Measurements from ENCODE around the gene SLMAP. TPM values are rescaled to one million over a fixed set of nuclear protein-coding genes. Genes with fewer than 3 reads are reported as not detected.
A peak's percentile ranks its signal among the peaks of the same experiment; 100 is the strongest.

Gene SLMAP
- total RNA-seq, 1 donor from 2014 or later, result 53.2 TPM

DNA sequence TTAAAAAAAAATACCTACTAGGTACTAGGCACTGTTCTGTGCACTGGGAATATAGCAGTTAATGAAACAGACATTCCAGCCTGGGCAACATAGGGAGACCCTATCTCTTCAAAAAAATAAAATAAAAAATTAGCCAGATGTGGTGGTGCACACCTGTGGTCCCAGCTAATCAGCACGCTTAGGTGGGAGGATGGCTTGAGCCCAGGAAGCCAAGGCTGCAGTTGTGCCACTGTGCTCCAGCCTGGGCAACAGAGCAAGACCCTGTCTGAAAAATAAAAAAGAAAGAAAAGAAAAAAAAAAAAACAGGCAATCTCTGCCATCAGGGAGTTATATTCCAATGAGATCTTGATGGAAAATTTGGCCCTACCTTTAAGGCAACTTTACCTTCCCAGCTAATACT, 137.0 kb downstream of the SLMAP start:
- Histone ChIP-seq H3K27me3 (ENCODE audit: control insufficient read depth in 3 of 3, insufficient read depth in 3 of 3, low read length in 3 of 3) (no peaks in the 10 kb centered on the region), H3K9ac (ENCODE audit: low read depth in 1 of 3, low read length in 3 of 3) (peak overlapping the region in 2 of 3 donors; percentile 39 to 60), H3K4me3 (ENCODE audit: low read length in 3 of 3) (no peak overlapping the region), H3K27ac (ENCODE audit: low read depth, low read length) (peak overlapping the region; percentile 67), H3K9me3 (ENCODE audit: control insufficient read depth in 3 of 3, low read length in 3 of 3) (no peaks in the 10 kb centered on the region), H3K36me3 (ENCODE audit: control insufficient read depth in 3 of 3, insufficient read depth in 3 of 3, low read length in 3 of 3) (peaks cover 2 to 5% (median 3%) of the 10 kb centered on the region in 3 donors), H3K4me1 (ENCODE audit: control insufficient read depth in 3 of 3, insufficient read depth in 3 of 3, low read length in 3 of 3) (peaks cover 5 to 10% (median 8%) of the 10 kb centered on the region in 3 donors)

DNA sequence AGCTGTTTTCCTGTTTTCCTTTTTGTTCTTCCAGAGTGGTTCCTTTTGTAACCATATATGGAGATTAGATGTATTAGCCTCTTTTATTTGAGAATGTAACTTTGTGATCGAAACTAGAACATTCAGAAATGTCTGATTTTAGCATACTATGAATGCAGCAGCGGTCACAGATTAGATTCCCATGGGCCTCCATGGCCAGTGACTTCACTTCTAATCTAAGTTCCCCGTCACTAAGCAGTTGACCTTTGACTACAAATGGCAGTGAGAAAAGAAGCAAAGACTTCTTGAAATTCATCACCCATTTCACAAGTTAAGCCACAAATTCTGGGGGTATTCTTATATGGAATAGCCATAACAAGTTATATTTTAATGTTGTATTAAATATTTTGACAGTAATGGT, 137.6 kb downstream of the SLMAP start:
- H3K9me3 ChIP-seq (ENCODE audit: control insufficient read depth in 3 of 3, low read length in 3 of 3), result no peaks in the 10 kb centered on the region
- H3K27me3 ChIP-seq (ENCODE audit: control insufficient read depth in 3 of 3, insufficient read depth in 3 of 3, low read length in 3 of 3), result no peaks in the 10 kb centered on the region
- H3K27ac ChIP-seq (ENCODE audit: low read depth, low read length), result peak overlapping the region; percentile 67
- no peak overlapping the region for H3K4me3 ChIP-seq (ENCODE audit: low read length in 3 of 3)
- H3K36me3 ChIP-seq (ENCODE audit: control insufficient read depth in 3 of 3, insufficient read depth in 3 of 3, low read length in 3 of 3), result peaks cover 2 to 5% (median 3%) of the 10 kb centered on the region in 3 donors
- peaks cover 5 to 10% (median 8%) of the 10 kb centered on the region in 3 donors for H3K4me1 ChIP-seq (ENCODE audit: control insufficient read depth in 3 of 3, insufficient read depth in 3 of 3, low read length in 3 of 3)
- H3K9ac ChIP-seq (ENCODE audit: low read depth in 1 of 3, low read length in 3 of 3), result peak overlapping the region; percentile 2 to 60 (median 39)

DNA sequence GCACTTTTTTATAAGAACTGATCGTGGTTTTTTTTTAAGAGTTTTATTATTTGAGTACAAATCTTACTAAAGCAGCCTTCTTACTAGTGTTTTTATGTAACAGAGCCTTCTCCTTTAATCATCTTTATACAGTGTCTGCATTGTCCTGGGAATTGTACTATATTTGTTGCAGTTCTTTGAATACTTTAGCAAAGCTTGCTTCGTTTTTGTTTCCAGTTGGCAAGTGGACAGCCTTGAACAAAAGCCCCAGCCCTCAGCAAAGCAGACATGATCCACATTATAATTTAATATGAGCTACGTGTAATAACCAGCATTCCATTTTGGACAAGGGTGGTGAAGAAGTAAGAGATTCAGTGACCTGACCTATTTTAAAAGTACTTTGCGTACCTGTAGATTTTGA, 139.9 kb downstream of the SLMAP start:
- Histone ChIP-seq H3K9ac (ENCODE audit: low read depth in 1 of 3, low read length in 3 of 3) (peak overlapping the region in 2 of 3 donors; percentile 32 to 55), H3K36me3 (ENCODE audit: control insufficient read depth in 3 of 3, insufficient read depth in 3 of 3, low read length in 3 of 3) (peaks cover 3 to 12% (median 10%) of the 10 kb centered on the region in 3 donors), H3K27ac (ENCODE audit: low read depth, low read length) (peak overlapping the region; percentile 49), H3K9me3 (ENCODE audit: control insufficient read depth in 3 of 3, low read length in 3 of 3) (no peaks in the 10 kb centered on the region), H3K27me3 (ENCODE audit: control insufficient read depth in 3 of 3, insufficient read depth in 3 of 3, low read length in 3 of 3) (no peaks in the 10 kb centered on the region), H3K4me1 (ENCODE audit: control insufficient read depth in 3 of 3, insufficient read depth in 3 of 3, low read length in 3 of 3) (peaks cover 8 to 10% (median 8%) of the 10 kb centered on the region in 3 donors), H3K4me3 (ENCODE audit: low read length in 3 of 3) (peak overlapping the region in 1 of 3 donors; percentile 13)

DNA sequence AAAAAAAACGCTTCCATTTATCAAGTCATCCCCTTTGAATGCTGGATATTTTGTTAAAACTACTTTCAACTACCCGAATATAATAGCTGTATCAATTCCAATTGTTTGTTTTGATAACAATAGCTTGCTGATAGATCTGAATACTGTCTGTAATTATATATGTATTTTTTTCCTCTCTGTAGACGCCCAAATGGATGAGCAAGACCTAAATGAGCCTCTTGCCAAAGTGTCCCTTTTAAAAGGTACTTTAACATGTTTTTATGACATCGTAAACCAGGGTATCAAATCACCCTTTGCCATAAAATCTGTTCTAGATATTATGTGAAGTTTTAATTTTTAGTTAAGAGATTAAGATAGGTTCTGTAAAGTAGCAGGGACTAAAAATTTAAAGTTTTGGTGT, 140.6 kb downstream of the SLMAP start:
- H3K4me3 ChIP-seq (ENCODE audit: low read length in 3 of 3), result no peak overlapping the region
- peaks cover 6 to 12% (median 10%) of the 10 kb centered on the region in 3 donors for H3K36me3 ChIP-seq (ENCODE audit: control insufficient read depth in 3 of 3, insufficient read depth in 3 of 3, low read length in 3 of 3)
- peak overlapping the region; percentile 49 for H3K27ac ChIP-seq (ENCODE audit: low read depth, low read length)

DNA sequence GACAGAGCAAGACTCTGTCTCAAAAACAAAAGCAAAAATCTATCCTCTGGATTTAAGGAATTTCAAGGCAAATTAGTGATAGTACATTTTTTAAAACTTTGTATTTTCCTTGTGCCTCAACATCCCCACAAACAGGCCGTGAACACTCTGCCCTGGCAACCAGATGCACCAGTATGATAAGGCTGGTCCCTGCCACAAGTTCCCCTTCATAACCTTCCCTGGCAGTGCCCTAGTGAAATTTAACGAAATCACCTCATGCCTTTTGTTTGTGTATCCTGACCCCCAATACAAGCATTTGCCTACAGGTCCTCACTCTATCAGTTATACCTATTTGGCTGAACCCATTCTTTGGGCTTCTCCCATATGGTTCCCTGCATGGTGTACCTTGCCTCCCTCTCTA, 144.7 kb downstream of the SLMAP start:
- H3K27ac ChIP-seq (ENCODE audit: low read depth, low read length), result no peak overlapping the region

More for the DNA sequence above, 140.6 kb downstream of the SLMAP start:
- H3K27me3 ChIP-seq (ENCODE audit: control insufficient read depth in 3 of 3, insufficient read depth in 3 of 3, low read length in 3 of 3), result no peaks in the 10 kb centered on the region
- H3K9me3 ChIP-seq (ENCODE audit: control insufficient read depth in 3 of 3, low read length in 3 of 3), result no peaks in the 10 kb centered on the region
- H3K9ac ChIP-seq (ENCODE audit: low read depth in 1 of 3, low read length in 3 of 3), result no peak overlapping the region
- H3K4me1 ChIP-seq (ENCODE audit: control insufficient read depth in 3 of 3, insufficient read depth in 3 of 3, low read length in 3 of 3), result peaks cover 8 to 10% (median 8%) of the 10 kb centered on the region in 3 donors

DNA sequence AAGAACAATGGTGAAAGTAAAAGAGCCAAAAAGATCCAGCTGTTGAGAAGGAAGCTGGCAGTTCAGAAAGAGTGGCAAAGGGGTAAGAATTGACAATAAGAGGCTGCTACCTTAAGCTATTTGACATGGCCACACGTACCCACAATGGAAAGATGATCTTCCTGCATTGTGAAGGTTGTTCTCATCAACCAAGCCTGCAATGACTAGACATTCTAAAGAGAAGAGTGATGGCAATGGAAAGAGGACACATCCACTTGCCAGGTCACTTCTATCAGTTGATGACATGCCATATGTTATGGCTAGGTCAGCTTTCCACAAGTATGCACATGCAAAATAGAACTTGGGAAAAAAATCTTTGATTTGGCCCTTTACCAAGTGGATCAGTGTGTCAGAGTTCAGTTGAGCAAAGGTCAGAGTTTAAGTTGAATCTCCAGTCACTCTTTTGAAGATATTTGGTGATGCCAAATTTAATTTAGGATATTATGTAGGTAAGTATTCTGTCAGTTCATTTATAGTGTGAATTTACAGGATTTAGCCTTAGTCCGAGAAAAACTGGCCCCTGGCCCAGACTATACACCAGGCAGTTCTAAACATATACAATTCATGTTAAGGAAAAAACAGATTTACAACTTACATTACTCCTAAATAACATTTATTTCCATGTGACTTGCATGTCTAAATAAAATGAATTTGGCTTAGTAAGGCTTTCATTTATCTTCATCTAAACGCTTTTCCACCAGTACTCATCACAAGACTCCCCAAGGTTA, 147.2 kb downstream of the SLMAP start:
- no peaks in the 10 kb centered on the region for H3K27me3 ChIP-seq (ENCODE audit: control insufficient read depth in 3 of 3, insufficient read depth in 3 of 3, low read length in 3 of 3)
- no peak overlapping the region for H3K4me3 ChIP-seq (ENCODE audit: low read length in 3 of 3)
- no peak overlapping the region for H3K27ac ChIP-seq (ENCODE audit: low read depth, low read length)
- H3K9ac ChIP-seq (ENCODE audit: low read depth in 1 of 3, low read length in 3 of 3), result no peak overlapping the region
- peaks cover 0 to 7% (median 6%) of the 10 kb centered on the region in 3 donors for H3K4me1 ChIP-seq (ENCODE audit: control insufficient read depth in 3 of 3, insufficient read depth in 3 of 3, low read length in 3 of 3)
- H3K36me3 ChIP-seq (ENCODE audit: control insufficient read depth in 3 of 3, insufficient read depth in 3 of 3, low read length in 3 of 3), result peaks cover 9 to 18% (median 14%) of the 10 kb centered on the region in 3 donors
- no peaks in the 10 kb centered on the region for H3K9me3 ChIP-seq (ENCODE audit: control insufficient read depth in 3 of 3, low read length in 3 of 3)

More for the DNA sequence above, 144.7 kb downstream of the SLMAP start:
- H3K4me3 ChIP-seq (ENCODE audit: low read length in 3 of 3), result no peak overlapping the region
- H3K36me3 ChIP-seq (ENCODE audit: control insufficient read depth in 3 of 3, insufficient read depth in 3 of 3, low read length in 3 of 3), result peaks cover 6 to 14% (median 11%) of the 10 kb centered on the region in 3 donors
- peaks cover 4 to 10% (median 7%) of the 10 kb centered on the region in 3 donors for H3K4me1 ChIP-seq (ENCODE audit: control insufficient read depth in 3 of 3, insufficient read depth in 3 of 3, low read length in 3 of 3)
- H3K9ac ChIP-seq (ENCODE audit: low read depth in 1 of 3, low read length in 3 of 3), result no peak overlapping the region
- no peaks in the 10 kb centered on the region for H3K9me3 ChIP-seq (ENCODE audit: control insufficient read depth in 3 of 3, low read length in 3 of 3)
- no peaks in the 10 kb centered on the region for H3K27me3 ChIP-seq (ENCODE audit: control insufficient read depth in 3 of 3, insufficient read depth in 3 of 3, low read length in 3 of 3)

DNA sequence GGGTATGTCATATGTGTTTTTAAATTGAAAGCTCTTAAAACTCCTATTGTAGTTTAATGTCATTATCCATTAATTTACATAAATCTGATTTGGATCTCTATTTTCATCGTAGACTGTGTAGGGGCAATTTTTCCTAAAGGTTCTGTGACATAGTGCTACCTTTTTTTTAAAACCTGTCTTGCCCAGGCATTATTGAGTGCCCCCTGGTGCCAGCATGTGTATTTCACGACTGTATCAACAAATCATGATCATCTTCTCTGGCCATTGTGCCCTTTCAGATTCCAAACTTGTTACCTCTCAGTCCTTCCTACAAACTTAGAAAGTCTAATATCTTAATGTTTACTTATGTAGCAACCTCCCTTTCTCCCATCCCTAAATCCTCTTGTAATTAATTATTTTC, 154.9 kb downstream of the SLMAP start:
- H3K4me3 ChIP-seq (ENCODE audit: low read length in 3 of 3), result no peak overlapping the region

DNA sequence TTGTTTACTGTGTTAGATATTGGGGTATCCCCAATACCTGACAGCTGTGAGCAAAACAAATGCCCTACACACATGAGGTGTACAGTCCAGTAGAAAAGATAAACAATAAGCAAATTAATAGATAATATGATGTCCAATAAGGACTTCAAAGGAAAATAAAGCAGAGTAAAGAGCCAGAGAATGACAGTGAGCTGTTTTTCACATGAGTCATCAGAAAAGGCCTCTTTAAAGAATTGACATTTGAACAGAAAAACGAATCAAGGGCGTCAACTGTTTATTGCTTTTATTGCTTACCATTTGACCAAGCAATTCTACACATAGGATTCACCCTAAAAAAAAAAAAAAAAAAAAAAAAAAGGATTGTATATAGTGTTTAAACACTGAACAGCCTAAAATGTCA, 155.5 kb downstream of the SLMAP start:
- Histone ChIP-seq H3K36me3 (ENCODE audit: control insufficient read depth in 3 of 3, insufficient read depth in 3 of 3, low read length in 3 of 3) (peaks cover 20 to 43% (median 29%) of the 10 kb centered on the region in 3 donors), H3K27ac (ENCODE audit: low read depth, low read length) (no peak overlapping the region)

More for the DNA sequence above, 154.9 kb downstream of the SLMAP start:
- Histone ChIP-seq H3K9me3 (ENCODE audit: control insufficient read depth in 3 of 3, low read length in 3 of 3) (no peaks in the 10 kb centered on the region), H3K36me3 (ENCODE audit: control insufficient read depth in 3 of 3, insufficient read depth in 3 of 3, low read length in 3 of 3) (peaks cover 20 to 43% (median 25%) of the 10 kb centered on the region in 3 donors), H3K4me1 (ENCODE audit: control insufficient read depth in 3 of 3, insufficient read depth in 3 of 3, low read length in 3 of 3) (no peaks in the 10 kb centered on the region), H3K27me3 (ENCODE audit: control insufficient read depth in 3 of 3, insufficient read depth in 3 of 3, low read length in 3 of 3) (no peaks in the 10 kb centered on the region), H3K27ac (ENCODE audit: low read depth, low read length) (no peak overlapping the region), H3K9ac (ENCODE audit: low read depth in 1 of 3, low read length in 3 of 3) (no peak overlapping the region)

DNA sequence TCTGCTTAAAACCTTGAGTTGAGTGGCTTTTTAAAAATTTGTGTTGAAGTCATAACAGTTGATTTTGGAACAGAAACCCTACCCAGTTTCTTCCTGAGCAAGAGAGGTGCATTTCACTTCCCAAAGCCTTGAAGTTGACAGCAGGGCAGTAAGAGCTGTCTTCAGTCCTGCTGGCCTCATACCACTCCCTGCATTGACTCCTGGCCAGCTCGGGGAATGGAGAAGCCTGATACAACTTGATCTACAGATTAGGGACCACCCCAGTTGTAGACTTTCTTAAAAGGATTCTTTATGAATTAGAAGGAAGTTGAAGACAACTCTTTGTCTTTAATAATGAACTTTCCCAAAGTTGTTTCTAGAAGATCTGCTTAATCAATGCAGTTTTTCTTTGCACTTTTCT, 161.5 kb downstream of the SLMAP start:
- Histone ChIP-seq H3K4me3 (ENCODE audit: low read length in 3 of 3) (no peak overlapping the region), H3K4me1 (ENCODE audit: control insufficient read depth in 3 of 3, insufficient read depth in 3 of 3, low read length in 3 of 3) (peaks cover 0 to 3% (median 0%) of the 10 kb centered on the region in 3 donors), H3K27me3 (ENCODE audit: control insufficient read depth in 3 of 3, insufficient read depth in 3 of 3, low read length in 3 of 3) (no peaks in the 10 kb centered on the region), H3K36me3 (ENCODE audit: control insufficient read depth in 3 of 3, insufficient read depth in 3 of 3, low read length in 3 of 3) (peaks cover 15 to 52% (median 31%) of the 10 kb centered on the region in 3 donors), H3K27ac (ENCODE audit: low read depth, low read length) (no peak overlapping the region), H3K9ac (ENCODE audit: low read depth in 1 of 3, low read length in 3 of 3) (no peak overlapping the region), H3K9me3 (ENCODE audit: control insufficient read depth in 3 of 3, low read length in 3 of 3) (no peaks in the 10 kb centered on the region)

More for the DNA sequence above, 155.5 kb downstream of the SLMAP start:
- no peaks in the 10 kb centered on the region for H3K9me3 ChIP-seq (ENCODE audit: control insufficient read depth in 3 of 3, low read length in 3 of 3)
- no peak overlapping the region for H3K4me3 ChIP-seq (ENCODE audit: low read length in 3 of 3)
- no peaks in the 10 kb centered on the region for H3K4me1 ChIP-seq (ENCODE audit: control insufficient read depth in 3 of 3, insufficient read depth in 3 of 3, low read length in 3 of 3)
- no peaks in the 10 kb centered on the region for H3K27me3 ChIP-seq (ENCODE audit: control insufficient read depth in 3 of 3, insufficient read depth in 3 of 3, low read length in 3 of 3)
- H3K9ac ChIP-seq (ENCODE audit: low read depth in 1 of 3, low read length in 3 of 3), result no peak overlapping the region

DNA sequence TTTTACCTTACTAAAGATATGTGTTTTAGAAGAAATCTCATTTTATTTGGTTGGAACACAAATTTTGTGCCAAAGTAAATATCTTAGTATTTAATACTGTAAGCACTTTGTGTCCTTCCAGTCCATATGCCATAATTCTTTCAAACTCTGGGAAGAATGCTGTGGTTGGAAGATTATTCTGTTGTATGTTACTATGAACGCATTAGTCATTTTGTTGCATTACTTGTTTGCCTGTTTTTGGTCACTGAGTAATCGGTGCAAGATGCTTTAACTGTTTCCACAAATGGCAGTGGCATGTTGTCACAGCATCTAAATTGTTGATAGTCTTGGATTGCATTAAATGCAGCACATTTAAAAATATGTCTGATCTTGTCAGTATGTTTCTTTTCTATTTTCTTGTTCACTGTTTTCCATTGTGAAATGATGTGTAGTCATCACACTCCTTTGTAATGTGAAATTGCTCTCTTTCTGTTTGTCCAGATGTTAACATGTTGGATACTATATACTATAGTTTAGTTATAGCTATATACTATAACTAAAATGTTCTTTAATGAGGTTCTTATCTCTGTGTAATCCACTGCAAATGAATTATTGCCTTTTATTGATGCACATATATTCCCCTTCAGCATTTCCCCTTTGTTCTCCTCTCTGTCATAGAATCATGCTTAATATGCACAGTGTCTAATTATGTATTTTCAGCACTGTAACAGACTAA, 162.2 kb downstream of the SLMAP start:
- peaks cover 15 to 53% (median 33%) of the 10 kb centered on the region in 3 donors for H3K36me3 ChIP-seq (ENCODE audit: control insufficient read depth in 3 of 3, insufficient read depth in 3 of 3, low read length in 3 of 3)
- no peak overlapping the region for H3K27ac ChIP-seq (ENCODE audit: low read depth, low read length)
- no peak overlapping the region for H3K4me3 ChIP-seq (ENCODE audit: low read length in 3 of 3)
- no peaks in the 10 kb centered on the region for H3K9me3 ChIP-seq (ENCODE audit: control insufficient read depth in 3 of 3, low read length in 3 of 3)
- H3K27me3 ChIP-seq (ENCODE audit: control insufficient read depth in 3 of 3, insufficient read depth in 3 of 3, low read length in 3 of 3), result no peaks in the 10 kb centered on the region
- H3K9ac ChIP-seq (ENCODE audit: low read depth in 1 of 3, low read length in 3 of 3), result no peak overlapping the region
- H3K4me1 ChIP-seq (ENCODE audit: control insufficient read depth in 3 of 3, insufficient read depth in 3 of 3, low read length in 3 of 3), result peaks cover 0 to 4% (median 3%) of the 10 kb centered on the region in 3 donors

Data from skeletal muscle tissue (tissue), 4 donors.